HCT116 (cell line): ENCODE measurements around the gene KIAA1671. TPM values are rescaled to one million over a fixed set of nuclear protein-coding genes. Genes with fewer than 3 reads are reported as not detected.

Source experiments
- ATAC-seq: fragments of 200-7000 bp; cut with Tn5 transposase; 2 replicates; pipeline ENCODE4 v1.9.1; 2020; ENCODE audit warnings: mild to moderate bottlenecking, moderate library complexity
- BruUV-seq: library from RNA; stranded (reverse); fragments of 400-500 nt; replicated peaks from 2 replicates; lab custom pipeline; 2021; lab: Mats Ljungman, UMichigan
- CTCF ChIA-PET: fragments of 300-600 bp; sonication (Branson Sonifier 250); formaldehyde crosslinking; loops from one replicate; lab custom pipeline; 2021; ENCODE audit warnings: antibody characterized with exemption; lab: Charles Lee
- POLR2A ChIA-PET: fragments of 300-600, 350-600 bp; sonication (Branson Sonifier 250); formaldehyde crosslinking; loops from one replicate; lab custom pipeline; 2021; ENCODE audit warnings: antibody characterized with exemption; lab: Charles Lee
- RAD21 ChIA-PET, 2 experiments: fragments of 300-600 bp; sonication (Branson Sonifier 250); formaldehyde crosslinking; loops; one replicate each; lab custom pipeline; 2023; ENCODE audit warnings: low total read pairs in 2 of 2; ENCODE audit not compliant: uncharacterized antibody in 2 of 2, unreplicated experiment in 2 of 2, low non-redundant PET in 1 of 2; lab: Charles Lee
- DNase-seq: peaks from one replicate; pipeline ENCODE4 v3.0.0-alpha.2; 2010; ENCODE audit warnings: low read depth, low spot score
- H2AFZ ChIP-seq: fragments of 200-600 bp; shearing (Covaris generic), sonication (generic); 2 replicates; pipeline ENCODE4 v1.6.1; 2017; ENCODE audit warnings: low read depth, mixed run types, mixed read lengths, antibody characterized with exemption, low read length; ENCODE audit not compliant: poor library complexity, severe bottlenecking
- H3K27ac ChIP-seq: 2 replicates; pipeline ENCODE4 v1.5.1; 2012; ENCODE audit warnings: low read depth, low read length
- H3K27me3 ChIP-seq: fragments of 200-600 bp; sonication (generic); 2 replicates; pipeline ENCODE4 v1.6.1; 2016; ENCODE audit warnings: mixed run types, low read length, mixed read lengths; ENCODE audit not compliant: insufficient read depth
- H3K36me3 ChIP-seq, 2 experiments: fragments of 200-500 bp in 1 of 2; fragments of 200-600 bp in 1 of 2; sonication (Bioruptor generic) in 1 of 2; sonication (generic) in 1 of 2; 2 replicates each; pipeline versions ENCODE4 v1.5.1 to v1.6.1; 2014 to 2016; ENCODE audit warnings: low read length in 2 of 2, inconsistent platforms in 1 of 2, mixed read lengths in 1 of 2, mixed run types in 1 of 2; ENCODE audit not compliant: insufficient read depth in 2 of 2, control insufficient read depth in 1 of 2
- H3K4me1 ChIP-seq, 2 experiments: fragments of 200-600 bp in 1 of 2; sonication (generic) in 1 of 2; 2 replicates each; pipeline versions ENCODE4 v1.5.1 to v1.6.1; 2012 to 2017; ENCODE audit warnings: low read length in 2 of 2, inconsistent platforms in 1 of 2, mild to moderate bottlenecking in 1 of 2, mixed read lengths in 1 of 2, mixed run types in 1 of 2, moderate library complexity in 1 of 2; ENCODE audit not compliant: insufficient read depth in 2 of 2, control insufficient read depth in 1 of 2
- H3K4me2 ChIP-seq: fragments of 200-600 bp; sonication (generic); 2 replicates; pipeline ENCODE4 v1.6.1; 2017; ENCODE audit warnings: mixed run types, low read length, mixed read lengths
- H3K4me3 ChIP-seq, 2 experiments: fragments of 200-600 bp in 1 of 2; sonication (generic) in 1 of 2; replicated peaks in 1 of 2; 2 replicates each; pipeline ENCODE4 v1.5.1; 2011 to 2016; ENCODE audit warnings: low read length in 2 of 2, control low read depth in 1 of 2, low read depth in 1 of 2, mild to moderate bottlenecking in 1 of 2, mixed read lengths in 1 of 2, mixed run types in 1 of 2
- H3K79me2 ChIP-seq: fragments of 200-600 bp; sonication (generic); 2 replicates; pipeline ENCODE4 v1.6.1; 2017; ENCODE audit warnings: mild to moderate bottlenecking, mixed run types, low read length, moderate library complexity, mixed read lengths; ENCODE audit not compliant: insufficient read depth
- H3K9ac ChIP-seq: fragments of 200-600 bp; sonication (generic); 2 replicates; pipeline ENCODE4 v1.6.1; 2016; ENCODE audit warnings: low read length, mixed read lengths
- H3K9me2 ChIP-seq: fragments of 200-600 bp; sonication (generic), shearing (Covaris generic); 2 replicates; pipeline ENCODE4 v1.6.1; 2017; ENCODE audit warnings: mixed run types, mild to moderate bottlenecking, moderate library complexity; ENCODE audit not compliant: insufficient read depth
- H3K9me3 ChIP-seq, 2 experiments: fragments of 200-500 bp in 1 of 2; fragments of 200-600 bp in 1 of 2; sonication (Bioruptor generic) in 1 of 2; sonication (generic) in 1 of 2; 2 replicates each; pipeline ENCODE4 v1.6.1; 2014 to 2017; ENCODE audit warnings: low read length in 2 of 2, mixed read lengths in 2 of 2, inconsistent platforms in 1 of 2, low read depth in 1 of 2, mild to moderate bottlenecking in 1 of 2, mixed run types in 1 of 2, moderate library complexity in 1 of 2; ENCODE audit not compliant: control insufficient read depth in 1 of 2, insufficient read depth in 1 of 2
- H4K20me1 ChIP-seq: fragments of 200-600 bp; sonication (generic), shearing (Covaris generic); 2 replicates; pipeline ENCODE4 v1.6.1; 2017; ENCODE audit warnings: mixed run types, mild to moderate bottlenecking, moderate library complexity; ENCODE audit not compliant: insufficient read depth
- ELF1 ChIP-seq: IDR thresholded peaks from 2 replicates; pipeline ENCODE4 v1.6.1; 2012; ENCODE audit warnings: low read depth, borderline replicate concordance
- RAD21 ChIP-seq: IDR thresholded peaks from 2 replicates; pipeline ENCODE4 v1.6.1; 2012; ENCODE audit warnings: low read depth, mild to moderate bottlenecking
- SIN3A ChIP-seq: IDR thresholded peaks from 2 replicates; pipeline ENCODE4 v1.6.1; 2012; ENCODE audit warnings: low read depth
- intact Hi-C: fragments of 100-400 bp; cut with micrococcal nuclease; formaldehyde crosslinking; loops from 2 replicates; pipeline ENCODE4 v1.10.0; 2022
- total RNA-seq: library from RNA; stranded (reverse); gene quantifications from one replicate; pipeline ENCODE4 v1.2.1, GENCODE V29; 2021; ENCODE audit not compliant: unreplicated experiment
- TF ChIP-seq, protein P1 (sequence below): IDR thresholded peaks from 2 replicates; pipeline ENCODE4 v1.6.1; 2012
- TF ChIP-seq, protein P2 (sequence below), 3 experiments: fragments of 200-600 bp in 1 of 3; sonication (generic) in 1 of 3; IDR thresholded peaks in 2 of 3; conservative IDR thresholded peaks in 1 of 3; 2 replicates each; pipeline ENCODE4 v1.5.1; 2012 to 2017; ENCODE audit warnings: low read depth in 2 of 3, low read length in 2 of 3, antibody characterized with exemption in 1 of 3, borderline replicate concordance in 1 of 3, control low read depth in 1 of 3, mild to moderate bottlenecking in 1 of 3, mixed read lengths in 1 of 3, mixed run types in 1 of 3, moderate library complexity in 1 of 3; ENCODE audit not compliant: insufficient read depth in 1 of 3

The KIAA1671 gene
- total RNA-seq, 1 experiment from 2014 or later = 36.8 TPM

DNA sequence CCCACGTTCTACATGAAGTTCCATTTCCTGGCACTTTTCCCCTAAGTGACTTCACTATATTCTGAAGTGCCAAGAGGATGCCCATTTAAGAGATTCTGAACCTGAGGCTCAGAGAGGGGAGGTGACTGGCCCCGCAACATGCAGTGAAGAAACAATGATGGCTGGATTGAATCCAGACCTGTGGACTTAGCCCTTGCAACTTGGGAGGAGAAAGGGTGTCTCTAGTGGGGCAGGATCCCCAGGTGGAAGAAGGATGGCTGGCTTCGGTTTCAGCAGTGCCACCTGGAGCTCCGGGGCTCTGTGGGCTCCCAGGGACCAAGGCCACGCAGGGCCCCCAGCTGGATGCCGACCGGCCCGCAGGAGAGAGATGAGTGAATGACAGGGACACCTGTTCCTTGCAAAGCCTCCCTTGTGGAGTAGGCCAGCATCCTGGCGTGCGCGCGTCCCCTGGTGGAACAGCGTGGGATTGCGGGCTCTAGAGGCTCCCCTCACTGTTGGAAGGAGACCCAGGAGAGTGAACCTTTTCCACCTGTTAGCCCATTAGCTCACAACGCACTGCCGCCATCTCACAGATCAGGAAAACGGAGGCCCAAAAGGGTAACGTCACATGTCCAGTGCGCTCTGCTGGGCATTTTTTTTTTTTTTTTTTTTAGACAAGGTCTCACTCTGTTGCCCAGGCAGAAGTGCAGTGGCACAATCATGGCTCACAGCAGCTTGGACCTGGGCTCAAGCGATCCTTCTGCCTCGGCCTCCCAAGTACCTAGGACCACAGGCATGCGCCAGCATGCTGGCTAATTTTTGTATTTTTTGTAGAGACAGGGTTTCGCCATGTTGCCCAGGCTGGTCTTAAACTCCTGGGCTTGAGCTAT, 104.7 kb downstream of the KIAA1671 start:
- Histone ChIP-seq H3K27ac (no peak overlapping the region), H3K4me1 (peaks cover 2 to 30% of the 10 kb centered on the region in 2 experiments; a peak in 3 of 4 replicates)
- ChIA-PET POLR2A (no interaction called here), RAD21 (interaction anchor here in 1 of 2 experiments (1.2 kb wide), 1 partner anchor 15 kb away, joined by 3 read pairs; no protein-coding TSS in a partner anchor)
- intact Hi-C loops = loop anchor here (1.0 to 2.0 kb wide), 2 partner anchors 120 to 288 kb away; no protein-coding TSS in a partner anchor
- TF ChIP-seq, protein P1, sequence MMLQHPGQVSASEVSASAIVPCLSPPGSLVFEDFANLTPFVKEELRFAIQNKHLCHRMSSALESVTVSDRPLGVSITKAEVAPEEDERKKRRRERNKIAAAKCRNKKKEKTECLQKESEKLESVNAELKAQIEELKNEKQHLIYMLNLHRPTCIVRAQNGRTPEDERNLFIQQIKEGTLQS = no peak
- TF ChIP-seq, protein P2, sequence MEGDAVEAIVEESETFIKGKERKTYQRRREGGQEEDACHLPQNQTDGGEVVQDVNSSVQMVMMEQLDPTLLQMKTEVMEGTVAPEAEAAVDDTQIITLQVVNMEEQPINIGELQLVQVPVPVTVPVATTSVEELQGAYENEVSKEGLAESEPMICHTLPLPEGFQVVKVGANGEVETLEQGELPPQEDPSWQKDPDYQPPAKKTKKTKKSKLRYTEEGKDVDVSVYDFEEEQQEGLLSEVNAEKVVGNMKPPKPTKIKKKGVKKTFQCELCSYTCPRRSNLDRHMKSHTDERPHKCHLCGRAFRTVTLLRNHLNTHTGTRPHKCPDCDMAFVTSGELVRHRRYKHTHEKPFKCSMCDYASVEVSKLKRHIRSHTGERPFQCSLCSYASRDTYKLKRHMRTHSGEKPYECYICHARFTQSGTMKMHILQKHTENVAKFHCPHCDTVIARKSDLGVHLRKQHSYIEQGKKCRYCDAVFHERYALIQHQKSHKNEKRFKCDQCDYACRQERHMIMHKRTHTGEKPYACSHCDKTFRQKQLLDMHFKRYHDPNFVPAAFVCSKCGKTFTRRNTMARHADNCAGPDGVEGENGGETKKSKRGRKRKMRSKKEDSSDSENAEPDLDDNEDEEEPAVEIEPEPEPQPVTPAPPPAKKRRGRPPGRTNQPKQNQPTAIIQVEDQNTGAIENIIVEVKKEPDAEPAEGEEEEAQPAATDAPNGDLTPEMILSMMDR (IDR thresholded peaks at IDR 0.05 in 2 of 3, conservative IDR thresholded peaks at IDR 0.05 in 1 of 3; ENCODE audit: borderline replicate concordance in 1 of 3, insufficient read depth in 1 of 3, low read depth in 2 of 3, low read length in 2 of 3) = peak; percentile 65 to 97 (median 88); a peak in 5 of 6 replicates
- TF ChIP-seq ELF1 (no peak), RAD21 (peak; percentile 74), SIN3A (no peak)
- TF ChIP-seq, all 23 proteins: peak for 2
- H3K9me3 ChIP-seq = no peaks in the 10 kb centered on the region
- no peak overlapping the region for H3K4me3 ChIP-seq
- no TSS peak for BruUV-seq
- H3K27me3 ChIP-seq = no peaks in the 10 kb centered on the region
- H3K4me2 ChIP-seq = no peak overlapping the region
- CTCF ChIA-PET = interaction anchor here (0.8 to 2.5 kb wide), 10 partner anchors 8 to 291 kb away, joined by 3 to 28 read pairs (median 4); no protein-coding TSS in a partner anchor
- ATAC-seq (peak; percentile 96), DNase-seq (peak; percentile 29)
- peaks cover 9% of the 10 kb centered on the region; the same call in 1 of the 2 replicates for H3K79me2 ChIP-seq
- H4K20me1 ChIP-seq = no peaks in the 10 kb centered on the region
- H3K9me2 ChIP-seq = no peaks in the 10 kb centered on the region
- H3K36me3 ChIP-seq = 0 out of 4 replicates have a peak, but pooled peaks cover 0 to under 1% of the 10 kb centered on the region in 2 experiments
- no peak overlapping the region for H3K9ac ChIP-seq
- H2AFZ ChIP-seq = no peak overlapping the region
